ENCODE results near the gene ARSA. TPM values are rescaled to one million over a fixed set of nuclear protein-coding genes. Genes with fewer than 3 reads are reported as not detected.
A peak's percentile ranks its signal among the peaks of the same experiment; 100 is the strongest.

The ARSA gene
- total and polyA plus RNA-seq, 2 of the 13 experiments (the other 11 are each of a cell fraction or from before 2014, with no cell fraction given): 9.0 to 11.5 TPM

DNA sequence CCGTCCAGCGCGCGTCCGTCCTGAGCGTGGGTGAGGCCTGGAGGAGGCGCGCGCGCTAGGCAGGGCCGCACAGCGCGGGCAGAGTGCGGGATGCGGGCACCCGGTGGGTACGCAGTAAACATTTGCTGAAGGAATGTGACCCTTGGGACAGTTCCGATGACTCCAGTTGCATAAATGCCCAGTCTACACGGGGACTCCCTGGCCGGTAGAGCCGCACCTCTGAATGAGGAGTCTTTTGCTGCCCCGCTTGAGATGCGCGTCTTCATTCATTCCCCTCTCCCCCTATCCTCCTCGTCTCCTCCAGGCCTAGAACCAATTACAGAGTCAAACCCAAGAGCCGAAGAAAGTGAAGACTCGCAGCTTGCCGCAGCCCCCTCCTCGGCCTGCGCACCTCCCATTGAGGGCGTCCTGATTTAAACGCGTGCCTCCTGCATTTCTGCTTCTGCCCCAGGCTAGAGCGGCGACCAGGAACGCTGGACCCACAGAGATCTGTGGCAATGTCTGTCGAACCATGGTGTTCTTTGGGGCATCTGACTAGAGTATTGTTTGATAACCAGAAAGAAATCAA is 44.6 kb downstream of the ARSA start (continued):
- TF ChIP-seq, protein P1, sequence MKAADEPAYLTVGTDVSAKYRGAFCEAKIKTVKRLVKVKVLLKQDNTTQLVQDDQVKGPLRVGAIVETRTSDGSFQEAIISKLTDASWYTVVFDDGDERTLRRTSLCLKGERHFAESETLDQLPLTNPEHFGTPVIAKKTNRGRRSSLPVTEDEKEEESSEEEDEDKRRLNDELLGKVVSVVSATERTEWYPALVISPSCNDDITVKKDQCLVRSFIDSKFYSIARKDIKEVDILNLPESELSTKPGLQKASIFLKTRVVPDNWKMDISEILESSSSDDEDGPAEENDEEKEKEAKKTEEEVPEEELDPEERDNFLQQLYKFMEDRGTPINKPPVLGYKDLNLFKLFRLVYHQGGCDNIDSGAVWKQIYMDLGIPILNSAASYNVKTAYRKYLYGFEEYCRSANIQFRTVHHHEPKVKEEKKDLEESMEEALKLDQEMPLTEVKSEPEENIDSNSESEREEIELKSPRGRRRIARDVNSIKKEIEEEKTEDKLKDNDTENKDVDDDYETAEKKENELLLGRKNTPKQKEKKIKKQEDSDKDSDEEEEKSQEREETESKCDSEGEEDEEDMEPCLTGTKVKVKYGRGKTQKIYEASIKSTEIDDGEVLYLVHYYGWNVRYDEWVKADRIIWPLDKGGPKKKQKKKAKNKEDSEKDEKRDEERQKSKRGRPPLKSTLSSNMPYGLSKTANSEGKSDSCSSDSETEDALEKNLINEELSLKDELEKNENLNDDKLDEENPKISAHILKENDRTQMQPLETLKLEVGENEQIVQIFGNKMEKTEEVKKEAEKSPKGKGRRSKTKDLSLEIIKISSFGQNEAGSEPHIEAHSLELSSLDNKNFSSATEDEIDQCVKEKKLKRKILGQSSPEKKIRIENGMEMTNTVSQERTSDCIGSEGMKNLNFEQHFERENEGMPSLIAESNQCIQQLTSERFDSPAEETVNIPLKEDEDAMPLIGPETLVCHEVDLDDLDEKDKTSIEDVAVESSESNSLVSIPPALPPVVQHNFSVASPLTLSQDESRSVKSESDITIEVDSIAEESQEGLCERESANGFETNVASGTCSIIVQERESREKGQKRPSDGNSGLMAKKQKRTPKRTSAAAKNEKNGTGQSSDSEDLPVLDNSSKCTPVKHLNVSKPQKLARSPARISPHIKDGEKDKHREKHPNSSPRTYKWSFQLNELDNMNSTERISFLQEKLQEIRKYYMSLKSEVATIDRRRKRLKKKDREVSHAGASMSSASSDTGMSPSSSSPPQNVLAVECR (CRISPR knock-in tag; IDR thresholded peaks at IDR 0.05; ENCODE audit: borderline replicate concordance): peak; percentile 8
- TF ChIP-seq FOXK1 (CRISPR knock-in tag; IDR thresholded peaks at IDR 0.05; ENCODE audit: borderline replicate concordance, low read depth) (no peak), ZFP37 (CRISPR knock-in tag; IDR thresholded peaks at IDR 0.05; ENCODE audit: borderline replicate concordance) (0 out of 2 replicates have a peak, but pooled peaks have one; percentile 35), ZBTB20 (CRISPR knock-in tag; IDR thresholded peaks at IDR 0.05; ENCODE audit: borderline replicate concordance, low read depth) (no peak), LCORL (IDR thresholded peaks at IDR 0.05) (no peak), LCORL (CRISPR knock-in tag; IDR thresholded peaks at IDR 0.05) (0 out of 2 replicates have a peak, but pooled peaks have one; percentile 7), MED13 (CRISPR knock-in tag; IDR thresholded peaks at IDR 0.05) (0 out of 2 replicates have a peak, but pooled peaks have one; percentile 35), ZNF337 (CRISPR knock-in tag; IDR thresholded peaks at IDR 0.05; ENCODE audit: borderline replicate concordance, low read depth) (peak; percentile 21; the same call in 1 of the 2 replicates), ZNF788 (CRISPR knock-in tag; IDR thresholded peaks at IDR 0.05; ENCODE audit: borderline replicate concordance) (no peak), BRD4 (CRISPR knock-in tag; IDR thresholded peaks at IDR 0.05) (0 out of 2 replicates have a peak, but pooled peaks have one; percentile 32), SAP130 (CRISPR knock-in tag; IDR thresholded peaks at IDR 0.05; ENCODE audit: low read depth) (peak; percentile 10; the same call in 1 of the 2 replicates), SALL1 (CRISPR knock-in tag; IDR thresholded peaks at IDR 0.05) (0 out of 2 replicates have a peak, but pooled peaks have one; percentile 34)
- TF ChIP-seq, protein P2, sequence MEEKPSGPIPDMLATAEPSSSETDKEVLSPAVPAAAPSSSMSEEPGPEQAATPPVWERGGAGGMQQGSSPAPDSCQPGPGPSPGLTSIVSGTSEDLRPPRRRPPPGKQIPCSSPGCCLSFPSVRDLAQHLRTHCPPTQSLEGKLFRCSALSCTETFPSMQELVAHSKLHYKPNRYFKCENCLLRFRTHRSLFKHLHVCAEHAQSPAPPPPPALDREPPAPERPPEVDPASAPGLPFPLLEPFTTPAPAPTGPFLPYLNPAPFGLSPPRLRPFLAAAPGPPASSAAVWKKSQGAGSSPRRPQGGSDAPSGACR (CRISPR knock-in tag; IDR thresholded peaks at IDR 0.05): 0 out of 2 replicates have a peak, but pooled peaks have one; percentile 4
- TF ChIP-seq, protein P3, sequence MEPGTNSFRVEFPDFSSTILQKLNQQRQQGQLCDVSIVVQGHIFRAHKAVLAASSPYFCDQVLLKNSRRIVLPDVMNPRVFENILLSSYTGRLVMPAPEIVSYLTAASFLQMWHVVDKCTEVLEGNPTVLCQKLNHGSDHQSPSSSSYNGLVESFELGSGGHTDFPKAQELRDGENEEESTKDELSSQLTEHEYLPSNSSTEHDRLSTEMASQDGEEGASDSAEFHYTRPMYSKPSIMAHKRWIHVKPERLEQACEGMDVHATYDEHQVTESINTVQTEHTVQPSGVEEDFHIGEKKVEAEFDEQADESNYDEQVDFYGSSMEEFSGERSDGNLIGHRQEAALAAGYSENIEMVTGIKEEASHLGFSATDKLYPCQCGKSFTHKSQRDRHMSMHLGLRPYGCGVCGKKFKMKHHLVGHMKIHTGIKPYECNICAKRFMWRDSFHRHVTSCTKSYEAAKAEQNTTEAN (CRISPR knock-in tag; conservative IDR thresholded peaks at IDR 0.05): 0 out of 2 replicates have a peak, but pooled peaks have one; percentile 30
- TF ChIP-seq, protein P4, sequence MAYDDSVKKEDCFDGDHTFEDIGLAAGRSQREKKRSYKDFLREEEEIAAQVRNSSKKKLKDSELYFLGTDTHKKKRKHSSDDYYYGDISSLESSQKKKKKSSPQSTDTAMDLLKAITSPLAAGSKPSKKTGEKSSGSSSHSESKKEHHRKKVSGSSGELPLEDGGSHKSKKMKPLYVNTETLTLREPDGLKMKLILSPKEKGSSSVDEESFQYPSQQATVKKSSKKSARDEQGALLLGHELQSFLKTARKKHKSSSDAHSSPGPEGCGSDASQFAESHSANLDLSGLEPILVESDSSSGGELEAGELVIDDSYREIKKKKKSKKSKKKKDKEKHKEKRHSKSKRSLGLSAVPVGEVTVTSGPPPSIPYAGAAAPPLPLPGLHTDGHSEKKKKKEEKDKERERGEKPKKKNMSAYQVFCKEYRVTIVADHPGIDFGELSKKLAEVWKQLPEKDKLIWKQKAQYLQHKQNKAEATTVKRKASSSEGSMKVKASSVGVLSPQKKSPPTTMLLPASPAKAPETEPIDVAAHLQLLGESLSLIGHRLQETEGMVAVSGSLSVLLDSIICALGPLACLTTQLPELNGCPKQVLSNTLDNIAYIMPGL (CRISPR knock-in tag; IDR thresholded peaks at IDR 0.05; ENCODE audit: borderline replicate concordance in 1 of 2, low read depth in 1 of 2): 0 out of 4 replicates have a peak, but pooled peaks of 1 of the 2 experiments have one; percentile 0
- TF ChIP-seq, protein P5, sequence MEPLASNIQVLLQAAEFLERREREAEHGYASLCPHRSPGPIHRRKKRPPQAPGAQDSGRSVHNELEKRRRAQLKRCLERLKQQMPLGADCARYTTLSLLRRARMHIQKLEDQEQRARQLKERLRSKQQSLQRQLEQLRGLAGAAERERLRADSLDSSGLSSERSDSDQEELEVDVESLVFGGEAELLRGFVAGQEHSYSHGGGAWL (CRISPR knock-in tag; IDR thresholded peaks at IDR 0.05): 0 out of 2 replicates have a peak, but pooled peaks have one; percentile 3
- TF ChIP-seq, protein P6, sequence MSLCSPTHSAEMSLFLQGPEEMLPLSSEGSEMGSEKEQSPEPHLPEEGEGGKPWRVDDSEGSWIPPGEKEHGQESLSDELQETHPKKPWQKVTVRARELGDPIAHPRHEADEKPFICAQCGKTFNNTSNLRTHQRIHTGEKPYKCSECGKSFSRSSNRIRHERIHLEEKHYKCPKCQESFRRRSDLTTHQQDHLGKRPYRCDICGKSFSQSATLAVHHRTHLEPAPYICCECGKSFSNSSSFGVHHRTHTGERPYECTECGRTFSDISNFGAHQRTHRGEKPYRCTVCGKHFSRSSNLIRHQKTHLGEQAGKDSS (CRISPR knock-in tag; IDR thresholded peaks at IDR 0.05; ENCODE audit: borderline replicate concordance, low read depth): 0 out of 2 replicates have a peak, but pooled peaks have one; percentile 30

All from HepG2 (cell line).